ENCODE data around the gene SYCP3. TPM values are rescaled to one million over a fixed set of nuclear protein-coding genes. Genes with fewer than 3 reads are reported as not detected.

SYCP3 gene
- total RNA-seq, 1 experiment from 2014 or later = 0.31 TPM

GRCh38 chr12:101727098-101727497 is 12.2 kb downstream of the SYCP3 start:
- no peaks in the 10 kb centered on the region for H3K79me2 ChIP-seq (ENCODE audit: insufficient read depth, low read length)
- no peak overlapping the region for H4K5ac ChIP-seq (ENCODE audit: insufficient read length, low read depth, low read length)
- TF ChIP-seq CTCF (conservative IDR thresholded peaks at IDR 0.05) = no peak
- H2BK120ac ChIP-seq (ENCODE audit: low read depth, low read length, poor library complexity, severe bottlenecking) = no peak overlapping the region
- no peak overlapping the region for H3K18ac ChIP-seq (ENCODE audit: insufficient read length, low read depth, low read length)
- H4K91ac ChIP-seq (ENCODE audit: insufficient read length, low read depth, low read length) = no peak overlapping the region
- H3K56ac ChIP-seq (ENCODE audit: insufficient read length, low read depth, low read length) = no peak overlapping the region
- DNase-seq = no peak
- H2BK5ac ChIP-seq (ENCODE audit: insufficient read length, low read length) = no peak overlapping the region
- H2AK5ac ChIP-seq (ENCODE audit: insufficient read length, low read length) = no peak overlapping the region
- H3K79me1 ChIP-seq (ENCODE audit: insufficient read depth, low read depth, low read length, poor library complexity, severe bottlenecking) = no peaks in the 10 kb centered on the region
- H4K20me1 ChIP-seq (ENCODE audit: control insufficient read depth, insufficient read depth, insufficient read length) = no peaks in the 10 kb centered on the region
- H3K9me3 ChIP-seq (ENCODE audit: control insufficient read depth, low read depth, low read length) = no peaks in the 10 kb centered on the region
- H3T11ph ChIP-seq (ENCODE audit: low read length) = no peak overlapping the region
- Mint-ChIP-seq H3K36me3 (ENCODE audit: insufficient read depth in 1 of 3, low read depth in 3 of 3) (no peaks in the 10 kb centered on the region), H3K4me1 (no peaks in the 10 kb centered on the region), H3K27ac (no peak overlapping the region), H3K4me3 (no peak overlapping the region), H3K27me3 (ENCODE audit: low read depth) (no peaks in the 10 kb centered on the region), H3K9me3 (no peaks in the 10 kb centered on the region)
- no peak overlapping the region for H2AFZ ChIP-seq (ENCODE audit: low read length)
- no peak overlapping the region for H3K23ac ChIP-seq (ENCODE audit: insufficient read length, low read depth, low read length)
- no peaks in the 10 kb centered on the region for H3K23me2 ChIP-seq (ENCODE audit: insufficient read length, low read depth, low read length, poor library complexity, severe bottlenecking)
- no peak overlapping the region for H3K27ac ChIP-seq (ENCODE audit: insufficient read length, low read depth, low read length)
- H3K4me2 ChIP-seq (ENCODE audit: insufficient read depth, insufficient read length, low read length) = no peak overlapping the region
- no peak overlapping the region for H3K14ac ChIP-seq (ENCODE audit: insufficient read depth, low read length)
- H2BK20ac ChIP-seq (ENCODE audit: low read depth, low read length, poor library complexity, severe bottlenecking) = no peak overlapping the region
- no peak overlapping the region for H2BK12ac ChIP-seq (ENCODE audit: insufficient read length, low read depth, low read length)
- H2BK15ac ChIP-seq (ENCODE audit: low read depth, low read length) = no peak overlapping the region
- no peak overlapping the region for H4K8ac ChIP-seq (replicated peaks; ENCODE audit: insufficient read length, low read depth, low read length)
- H3K4me1 ChIP-seq (ENCODE audit: insufficient read depth, low read length) = no peaks in the 10 kb centered on the region
- H3K4ac ChIP-seq (ENCODE audit: low read depth, low read length) = no peak overlapping the region
- no peaks in the 10 kb centered on the region for H3K27me3 ChIP-seq (ENCODE audit: insufficient read depth, low read length)
- no peak overlapping the region for H3K9ac ChIP-seq (ENCODE audit: extremely low read depth, insufficient read length, low read length)
